ENCODE data around the gene CHMP1A. TPM values are rescaled to one million over a fixed set of nuclear protein-coding genes. Genes with fewer than 3 reads are reported as not detected.
"Not testable (repeated sequence)": the region's sequence is repeated elsewhere in the genome, so short reads cannot be mapped to it uniquely, and the experiment has no call there.

CHMP1A gene
- total and polyA plus RNA-seq, 2 experiments from 2014 or later, result 97.2 to 111 TPM

DNA sequence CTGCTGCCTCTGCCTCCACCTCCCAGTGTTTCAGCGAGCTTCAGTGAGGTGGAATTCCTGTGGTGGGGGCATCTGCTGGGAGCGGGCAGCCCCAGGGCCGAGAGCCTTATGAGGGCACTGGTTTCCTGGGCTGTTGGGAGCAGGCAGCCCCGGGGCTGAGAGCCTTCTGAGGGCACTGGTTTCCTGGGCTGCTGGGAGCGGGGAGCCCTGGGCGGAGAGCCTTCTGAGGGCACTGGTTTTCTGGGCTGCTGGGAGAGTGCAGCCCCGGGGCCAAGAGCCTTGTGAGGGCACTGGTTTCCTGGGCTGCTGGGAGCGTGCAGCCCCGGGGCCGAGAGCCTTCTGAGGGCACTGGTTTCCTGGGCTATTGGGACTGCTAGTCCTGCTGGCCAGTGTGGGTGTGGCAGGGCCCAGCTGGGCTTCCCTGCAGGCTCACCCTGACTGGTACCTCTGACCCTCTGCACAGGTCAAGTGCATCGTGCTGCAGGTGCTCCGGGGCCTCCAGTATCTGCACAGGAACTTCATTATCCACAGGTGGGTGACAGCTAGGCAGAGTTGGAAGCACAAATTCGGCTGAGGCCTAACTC, 34.6 kb upstream of the CHMP1A start:
- Histone ChIP-seq H3K4me2 (ENCODE audit: unreplicated experiment) (no peak overlapping the region), H3K36me3 (ENCODE audit: low read depth) (peaks cover 6% of the 10 kb centered on the region; the same call in 1 of the 2 replicates), H3K27me3 (replicated peaks; ENCODE audit: insufficient read depth) (no peaks in the 10 kb centered on the region), H3K4me3 (no peak overlapping the region), H3K79me2 (ENCODE audit: insufficient read depth) (peaks cover 31% of the 10 kb centered on the region), H3K4me1 (ENCODE audit: insufficient read depth) (peaks cover 4% of the 10 kb centered on the region), H4K20me1 (ENCODE audit: insufficient read depth) (no peaks in the 10 kb centered on the region), H3F3A (ENCODE audit: insufficient read depth) (peaks cover 7% of the 10 kb centered on the region; the same call in 1 of the 2 replicates), H3K9me3 (ENCODE audit: low read depth) (no peaks in the 10 kb centered on the region), H3K27ac (no peak overlapping the region), H3K9me2 (ENCODE audit: insufficient read depth) (no peaks in the 10 kb centered on the region), H2AFZ (no peak overlapping the region), H3K9ac (no peak overlapping the region)
- WGBS, 2 experiments (ENCODE audit: low coverage in 1 of 2, low lambda C conversion rate in 2 of 2, missing lambda C conversion rate in 2 of 2), result 91 to 95% methylated on average over 11 to 13 of the region's 13 CpGs
- in situ Hi-C loops (cut with MboI), result no loop called here
- TF ChIP-seq EZH2 (IDR thresholded peaks at IDR 0.05; ENCODE audit: insufficient read depth, poor library complexity, severe bottlenecking), result no peak
- TF ChIP-seq EZH2phosphoT487 (IDR thresholded peaks at IDR 0.05; ENCODE audit: insufficient read depth, low read depth), result no peak
- DNase-seq, result no peak

DNA sequence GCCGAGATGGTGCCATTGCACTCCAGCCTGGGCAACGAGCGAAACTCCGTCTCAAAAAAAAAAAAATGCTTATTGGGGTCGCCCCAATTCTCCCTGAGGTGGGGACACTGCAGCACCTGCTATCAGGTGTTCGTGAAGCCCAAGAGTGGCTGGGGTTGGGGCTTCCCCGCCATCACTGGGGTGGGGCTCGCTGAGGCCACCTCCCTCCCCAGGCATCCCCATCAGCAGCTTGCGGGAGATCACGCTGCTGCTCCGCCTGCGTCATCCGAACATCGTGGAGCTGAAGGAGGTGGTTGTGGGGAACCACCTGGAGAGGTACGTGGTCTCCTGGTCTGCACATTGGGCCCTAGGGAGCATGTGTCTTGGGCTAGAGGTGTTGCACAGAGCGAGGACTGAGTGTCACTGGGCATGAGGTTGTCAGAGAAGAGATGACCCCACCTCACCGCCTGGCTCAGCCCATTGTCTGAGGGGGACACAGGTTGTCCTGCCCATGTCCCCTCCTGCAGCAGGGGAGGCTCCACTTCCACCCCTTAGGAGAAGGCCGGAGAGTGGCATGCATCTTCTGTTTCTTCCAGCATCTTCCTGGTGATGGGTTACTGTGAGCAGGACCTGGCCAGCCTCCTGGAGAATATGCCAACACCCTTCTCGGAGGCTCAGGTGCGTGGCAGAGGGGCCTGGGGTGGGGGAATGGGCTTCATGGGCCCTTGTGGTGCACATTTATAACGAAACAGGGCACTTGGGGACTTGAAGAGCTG, 33.9 kb upstream of the CHMP1A start:
- Histone ChIP-seq H3K9ac (no peak overlapping the region), H3F3A (ENCODE audit: insufficient read depth) (peaks cover 8% of the 10 kb centered on the region; the same call in 1 of the 2 replicates), H3K4me1 (ENCODE audit: insufficient read depth) (peaks cover 4% of the 10 kb centered on the region), H3K4me3 (no peak overlapping the region), H3K36me3 (ENCODE audit: low read depth) (peaks cover 6% of the 10 kb centered on the region; the same call in 1 of the 2 replicates), H2AFZ (no peak overlapping the region), H3K9me3 (ENCODE audit: low read depth) (no peaks in the 10 kb centered on the region), H3K79me2 (ENCODE audit: insufficient read depth) (peaks cover 32% of the 10 kb centered on the region), H4K20me1 (ENCODE audit: insufficient read depth) (no peaks in the 10 kb centered on the region), H3K27me3 (replicated peaks; ENCODE audit: insufficient read depth) (no peaks in the 10 kb centered on the region), H3K27ac (no peak overlapping the region), H3K4me2 (ENCODE audit: unreplicated experiment) (no peak overlapping the region), H3K9me2 (ENCODE audit: insufficient read depth) (no peaks in the 10 kb centered on the region)
- in situ Hi-C loops (cut with MboI), result no loop called here
- no peak for DNase-seq
- WGBS, 2 experiments (ENCODE audit: low coverage in 1 of 2, low lambda C conversion rate in 2 of 2, missing lambda C conversion rate in 2 of 2), result 96 to 100% methylated on average over 17 to 21 of the region's 21 CpGs
- no peak for TF ChIP-seq EZH2phosphoT487 (IDR thresholded peaks at IDR 0.05; ENCODE audit: insufficient read depth, low read depth)
- no peak for TF ChIP-seq EZH2 (IDR thresholded peaks at IDR 0.05; ENCODE audit: insufficient read depth, poor library complexity, severe bottlenecking)

DNA sequence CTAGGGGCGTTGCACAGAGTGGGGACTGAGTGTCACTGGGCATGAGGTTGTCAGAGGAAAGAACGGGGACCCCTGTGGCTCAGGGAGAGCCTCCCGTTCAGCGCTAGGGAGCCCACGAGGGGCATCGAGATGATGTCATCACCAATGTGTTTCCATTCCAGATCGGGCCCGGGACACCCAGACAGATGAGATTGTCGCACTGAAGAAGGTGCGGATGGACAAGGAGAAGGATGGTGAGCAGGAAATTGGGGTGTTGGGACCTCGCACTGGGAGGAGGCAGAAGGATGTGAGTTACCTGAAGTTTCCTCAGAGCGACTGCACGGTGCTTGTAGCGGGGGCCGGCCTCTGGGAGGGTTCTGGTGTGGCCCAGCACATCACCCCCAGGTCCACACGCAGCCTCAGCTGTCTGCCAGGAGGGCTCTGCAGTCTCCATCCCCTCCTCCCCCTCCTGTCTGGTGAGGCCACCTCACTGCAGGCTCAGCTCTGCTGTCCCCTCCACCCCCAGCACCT, 32.9 kb upstream of the CHMP1A start:
- H3K4me2 ChIP-seq (ENCODE audit: unreplicated experiment), result no peak overlapping the region
- peaks cover 8% of the 10 kb centered on the region; the same call in 1 of the 2 replicates for H3F3A ChIP-seq (ENCODE audit: insufficient read depth)
- in situ Hi-C loops (cut with MboI), result no loop called here
- H3K9me2 ChIP-seq (ENCODE audit: insufficient read depth), result no peaks in the 10 kb centered on the region
- H4K20me1 ChIP-seq (ENCODE audit: insufficient read depth), result no peaks in the 10 kb centered on the region
- peaks cover 4% of the 10 kb centered on the region for H3K4me1 ChIP-seq (ENCODE audit: insufficient read depth)
- H3K27me3 ChIP-seq (replicated peaks; ENCODE audit: insufficient read depth), result no peaks in the 10 kb centered on the region
- WGBS, 2 experiments (ENCODE audit: low coverage in 1 of 2, low lambda C conversion rate in 2 of 2, missing lambda C conversion rate in 2 of 2), result 93 to 97% methylated on average over 16 of the region's 16 CpGs
- H3K4me3 ChIP-seq, result no peak overlapping the region
- H3K9me3 ChIP-seq (ENCODE audit: low read depth), result no peaks in the 10 kb centered on the region
- no peak for TF ChIP-seq EZH2 (IDR thresholded peaks at IDR 0.05; ENCODE audit: insufficient read depth, poor library complexity, severe bottlenecking)
- no peak for TF ChIP-seq EZH2phosphoT487 (IDR thresholded peaks at IDR 0.05; ENCODE audit: insufficient read depth, low read depth)
- H3K79me2 ChIP-seq (ENCODE audit: insufficient read depth), result peaks cover 32% of the 10 kb centered on the region
- peaks cover 6% of the 10 kb centered on the region; the same call in 1 of the 2 replicates for H3K36me3 ChIP-seq (ENCODE audit: low read depth)
- H2AFZ ChIP-seq, result no peak overlapping the region
- no peak overlapping the region for H3K27ac ChIP-seq
- no peak overlapping the region for H3K9ac ChIP-seq
- DNase-seq, result no peak

DNA sequence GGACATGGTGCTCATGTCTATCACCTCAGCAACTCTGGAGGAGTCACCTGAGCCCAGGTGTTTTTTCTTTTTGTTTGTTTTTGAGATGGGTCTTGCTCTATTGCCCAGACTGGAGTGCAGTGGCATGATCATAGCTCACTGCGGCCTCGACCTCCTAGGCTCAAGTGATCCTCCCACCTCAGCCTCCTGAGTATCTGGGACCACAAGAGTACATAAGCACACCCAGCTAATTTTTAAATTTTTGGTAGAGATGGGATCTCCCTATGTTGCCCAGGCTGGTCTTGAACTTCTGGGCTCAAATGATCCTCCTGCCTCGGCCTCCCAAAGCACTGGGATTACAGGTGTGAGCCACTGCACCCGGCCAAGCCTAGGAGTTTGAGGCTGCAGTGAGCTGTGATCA, 32.1 kb upstream of the CHMP1A start:
- H3K27ac ChIP-seq; DNase-seq; H3K9me2 ChIP-seq (ENCODE audit: insufficient read depth); H3F3A ChIP-seq (ENCODE audit: insufficient read depth); H3K4me3 ChIP-seq; H3K4me2 ChIP-seq (ENCODE audit: unreplicated experiment); in situ Hi-C loops (cut with MboI); H3K4me1 ChIP-seq (ENCODE audit: insufficient read depth); H4K20me1 ChIP-seq (ENCODE audit: insufficient read depth); H3K36me3 ChIP-seq (ENCODE audit: low read depth); H2AFZ ChIP-seq; H3K9ac ChIP-seq; H3K27me3 ChIP-seq (replicated peaks; ENCODE audit: insufficient read depth); H3K9me3 ChIP-seq (ENCODE audit: low read depth): not testable (repeated sequence)
- WGBS, 2 experiments (ENCODE audit: low coverage in 1 of 2, low lambda C conversion rate in 2 of 2, missing lambda C conversion rate in 2 of 2), result 84 to 85% methylated on average over 4 of the region's 4 CpGs
- H3K79me2 ChIP-seq (ENCODE audit: insufficient read depth), result peaks cover 32% of the 10 kb centered on the region
